ENCODE data around the gene PKMYT1.

PKMYT1 gene

DNA sequence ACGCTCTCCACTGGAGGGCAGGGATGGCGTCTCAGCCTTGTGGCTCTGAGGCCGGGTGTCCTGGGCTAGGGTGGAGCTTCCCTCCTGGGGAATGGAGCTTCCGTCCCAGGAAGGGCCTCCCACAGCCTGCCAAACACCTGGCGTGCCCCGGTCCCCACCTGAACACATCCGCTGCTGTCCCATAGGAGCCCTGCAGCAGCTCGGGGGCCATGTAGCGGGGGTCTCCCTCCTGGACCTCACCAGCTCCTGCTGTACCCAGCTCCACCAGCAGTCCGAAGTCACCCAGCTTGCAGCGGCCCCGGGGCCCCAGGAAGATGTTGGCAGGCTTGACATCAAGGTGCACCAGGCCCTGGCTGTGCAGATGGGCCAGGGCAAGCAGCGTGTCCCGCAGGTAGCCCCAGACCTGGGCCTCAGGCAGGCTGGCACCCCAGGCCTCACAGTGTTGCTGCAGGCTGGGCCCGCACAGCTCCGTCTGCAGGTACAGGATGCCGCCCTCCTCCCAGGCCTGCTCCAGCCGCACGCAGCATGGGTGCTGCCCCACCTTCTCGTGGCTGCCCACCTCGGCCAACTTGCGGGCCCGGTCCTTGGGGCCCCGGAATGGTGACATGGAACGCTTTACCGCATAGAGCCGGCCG is 5.0 kb downstream of the PKMYT1 start:
- H3K4me3 ChIP-seq (ENCODE audit: low read depth, low read length), result no peak overlapping the region

DNA sequence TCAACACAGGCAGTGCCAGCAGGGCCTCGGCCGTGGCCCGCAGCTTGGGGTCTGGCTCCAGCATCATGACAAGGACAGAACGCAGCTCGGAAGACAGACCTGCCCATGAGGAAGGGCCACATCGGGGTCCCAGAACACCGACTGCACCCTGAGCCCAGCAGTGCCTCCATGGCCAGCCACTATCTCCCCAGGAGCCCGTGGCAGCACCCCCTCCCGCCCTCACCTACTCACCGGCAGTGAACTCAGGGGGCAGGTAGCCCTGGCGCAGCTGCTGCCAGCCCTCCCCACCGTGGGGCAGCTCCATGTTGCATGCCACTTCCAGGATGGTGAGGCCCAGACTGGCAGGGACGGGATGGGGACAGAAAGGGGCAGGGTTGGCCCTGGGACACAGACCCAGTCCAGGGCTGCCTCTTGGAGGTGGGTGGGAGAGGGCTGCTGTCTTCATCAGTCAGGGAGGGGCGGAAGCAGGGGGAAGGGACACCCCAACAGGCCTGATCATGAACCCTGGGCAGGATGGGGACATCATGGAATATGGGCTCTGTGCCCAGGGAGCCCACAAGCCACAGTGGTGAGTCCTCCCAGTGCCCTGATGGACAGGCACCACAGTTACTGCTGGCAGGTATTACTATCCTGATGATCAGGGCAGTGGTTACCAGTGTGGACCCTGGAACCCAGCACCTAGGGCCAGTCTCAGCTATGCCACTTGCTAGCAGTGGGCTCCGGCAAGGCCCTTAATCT is 5.8 kb downstream of the PKMYT1 start:
- no peak overlapping the region for H3K4me3 ChIP-seq (ENCODE audit: low read depth, low read length)

DNA sequence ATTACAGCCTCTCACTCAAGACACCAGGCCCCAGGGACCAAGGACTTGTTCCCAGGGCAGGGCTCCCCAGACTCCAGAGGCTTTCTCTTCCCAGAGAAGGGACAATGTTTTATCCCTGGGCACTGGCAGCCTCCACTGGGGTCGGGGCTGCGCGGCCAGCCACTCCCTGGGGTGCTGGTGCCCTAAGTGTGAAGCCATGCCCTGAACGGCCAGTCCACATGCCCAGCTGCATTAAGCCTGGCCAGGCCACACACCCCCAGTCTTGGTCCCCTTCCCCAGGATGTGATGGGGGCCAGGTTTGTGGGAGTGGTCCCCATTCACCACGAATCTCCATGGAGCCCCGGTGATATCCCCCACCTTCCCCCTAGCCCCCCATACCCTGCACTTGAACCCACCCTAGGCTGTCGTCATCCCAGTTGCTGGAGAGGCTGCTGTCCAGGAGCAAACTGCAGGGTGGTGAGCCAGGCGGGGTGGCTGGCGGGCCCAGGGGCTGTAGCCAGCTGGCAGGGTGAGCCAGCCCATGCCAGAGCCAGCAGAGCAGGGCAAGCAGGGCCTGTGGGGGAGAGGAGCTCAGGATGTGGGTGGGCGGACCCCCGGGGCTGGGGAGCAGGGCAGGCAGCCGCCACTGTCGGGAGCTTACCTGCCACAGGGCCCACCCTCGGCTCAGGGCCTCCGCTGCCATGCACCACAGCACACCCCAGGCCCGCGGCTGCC is 6.5 kb downstream of the PKMYT1 start:
- H3K4me3 ChIP-seq (ENCODE audit: low read depth, low read length), result no peak overlapping the region

DNA sequence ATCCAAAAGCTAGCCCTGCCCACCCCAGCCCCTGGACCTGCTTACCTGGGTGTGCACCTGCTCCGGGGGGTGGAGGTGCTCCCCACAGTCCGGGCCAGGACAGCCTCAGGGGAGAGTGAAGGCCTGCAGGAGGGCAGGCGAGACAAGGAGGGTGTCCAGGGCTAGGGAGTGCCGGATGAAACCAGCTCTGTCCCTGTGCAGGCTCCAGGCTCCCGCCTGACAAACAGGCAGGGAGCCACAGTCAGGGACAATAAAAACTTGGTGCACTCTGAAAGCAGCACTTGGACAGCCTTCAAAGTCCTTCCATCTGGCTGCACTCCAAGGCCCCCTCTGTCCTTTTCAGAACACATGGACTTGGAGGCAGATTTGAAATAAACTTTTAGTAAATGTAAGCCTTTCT is 7.2 kb downstream of the PKMYT1 start:
- H3K4me3 ChIP-seq (ENCODE audit: low read depth, low read length), result no peak overlapping the region

DNA sequence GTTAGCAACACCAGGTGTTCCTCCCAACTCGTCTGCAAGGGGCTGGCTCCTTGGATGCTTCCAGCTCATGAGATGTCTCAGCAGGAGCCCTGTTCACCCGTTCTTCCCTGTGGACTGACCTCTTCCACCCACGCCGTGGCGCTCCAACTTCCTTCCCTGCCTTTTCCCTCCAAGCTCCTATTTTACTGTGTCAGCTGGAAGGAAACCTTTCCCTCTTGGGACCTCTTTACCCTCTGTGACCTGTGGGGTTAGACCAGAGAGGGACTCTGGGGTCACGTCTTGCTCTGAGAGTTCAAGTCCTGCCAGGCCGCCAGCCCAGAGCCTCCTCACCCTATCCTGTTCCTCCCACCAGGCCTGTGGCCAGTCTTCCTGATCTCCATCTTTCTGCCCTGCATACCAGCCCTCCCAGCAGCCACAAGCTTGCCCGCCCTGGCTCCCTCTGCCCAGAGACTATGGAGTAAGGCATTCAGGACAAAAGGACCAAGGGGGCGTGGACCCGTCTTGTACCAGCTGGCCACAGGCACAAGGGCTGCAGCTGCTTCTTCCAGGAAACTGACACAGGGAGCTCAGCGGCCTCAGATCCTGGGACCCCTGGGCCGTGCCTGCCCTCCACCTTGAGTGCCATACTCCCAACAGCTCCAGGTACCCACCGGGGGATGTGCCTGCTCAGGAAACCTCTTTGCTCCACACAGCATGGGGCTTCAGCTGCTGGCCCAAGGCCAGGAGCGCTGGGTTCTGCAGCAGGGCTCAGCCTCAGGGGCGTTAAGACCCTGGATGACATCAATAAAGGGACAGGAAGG is 8.1 kb downstream of the PKMYT1 start:
- H3K4me3 ChIP-seq (ENCODE audit: low read depth, low read length), result no peak overlapping the region

DNA sequence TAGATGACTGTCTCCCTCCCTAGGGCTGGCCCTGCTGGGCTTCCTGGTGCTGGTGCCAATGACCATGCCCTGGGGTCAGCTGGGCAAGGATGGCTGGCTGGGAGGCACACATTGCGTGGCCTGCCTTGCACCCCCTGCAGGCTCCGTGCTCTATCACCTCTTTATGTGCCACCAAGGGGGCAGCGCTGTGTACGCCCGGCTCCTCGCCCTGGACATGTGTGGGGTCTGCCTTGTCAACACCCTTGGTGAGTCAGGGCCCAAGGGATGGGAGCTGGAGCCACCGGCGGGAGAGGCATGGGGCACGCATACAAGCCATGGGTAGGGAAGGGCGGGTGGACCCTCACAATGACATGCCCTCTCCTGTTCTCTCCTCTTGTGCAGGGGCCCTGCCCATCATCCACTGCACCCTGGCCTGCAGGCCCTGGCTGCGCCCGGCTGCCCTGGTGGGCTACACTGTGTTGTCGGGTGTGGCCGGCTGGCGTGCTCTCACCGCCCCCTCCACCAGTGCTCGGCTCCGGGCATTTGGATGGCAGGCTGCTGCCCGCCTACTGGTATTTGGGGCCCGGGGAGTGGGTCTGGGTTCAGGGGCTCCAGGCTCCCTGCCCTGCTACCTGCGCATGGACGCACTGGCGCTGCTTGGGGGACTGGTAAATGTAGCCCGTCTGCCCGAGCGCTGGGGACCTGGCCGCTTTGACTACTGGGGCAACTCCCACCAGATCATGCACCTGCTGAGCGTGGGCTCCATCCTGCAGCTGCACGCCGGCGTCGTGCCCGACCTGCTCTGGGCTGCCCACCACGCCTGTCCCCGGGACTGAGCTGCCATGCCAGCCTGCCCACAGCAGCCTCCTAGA is 8.9 kb downstream of the PKMYT1 start:
- H3K4me3 ChIP-seq (ENCODE audit: low read depth, low read length), result no peak overlapping the region

DNA sequence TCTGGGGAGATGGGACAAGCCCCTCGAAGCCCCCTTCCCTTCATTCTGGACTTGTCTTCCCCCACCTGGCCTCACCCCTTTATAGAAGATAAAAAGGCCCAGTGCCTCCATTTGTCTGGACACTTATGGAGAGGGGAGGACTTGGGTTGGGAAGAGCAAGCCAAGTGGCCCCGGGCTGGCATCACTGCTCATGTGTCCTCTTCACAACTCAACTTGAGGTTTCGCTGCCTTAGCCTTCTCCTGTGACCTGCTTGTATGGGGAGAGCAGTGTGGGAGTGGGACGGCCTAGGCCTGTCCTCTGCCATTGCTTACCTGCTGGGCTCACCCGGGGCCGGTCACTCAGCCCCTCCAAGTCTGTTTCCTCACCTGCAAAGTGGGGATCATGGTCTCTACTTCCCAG is 9.7 kb downstream of the PKMYT1 start:
- H3K4me3 ChIP-seq (ENCODE audit: low read depth, low read length), result peak overlapping the region; percentile 85

DNA sequence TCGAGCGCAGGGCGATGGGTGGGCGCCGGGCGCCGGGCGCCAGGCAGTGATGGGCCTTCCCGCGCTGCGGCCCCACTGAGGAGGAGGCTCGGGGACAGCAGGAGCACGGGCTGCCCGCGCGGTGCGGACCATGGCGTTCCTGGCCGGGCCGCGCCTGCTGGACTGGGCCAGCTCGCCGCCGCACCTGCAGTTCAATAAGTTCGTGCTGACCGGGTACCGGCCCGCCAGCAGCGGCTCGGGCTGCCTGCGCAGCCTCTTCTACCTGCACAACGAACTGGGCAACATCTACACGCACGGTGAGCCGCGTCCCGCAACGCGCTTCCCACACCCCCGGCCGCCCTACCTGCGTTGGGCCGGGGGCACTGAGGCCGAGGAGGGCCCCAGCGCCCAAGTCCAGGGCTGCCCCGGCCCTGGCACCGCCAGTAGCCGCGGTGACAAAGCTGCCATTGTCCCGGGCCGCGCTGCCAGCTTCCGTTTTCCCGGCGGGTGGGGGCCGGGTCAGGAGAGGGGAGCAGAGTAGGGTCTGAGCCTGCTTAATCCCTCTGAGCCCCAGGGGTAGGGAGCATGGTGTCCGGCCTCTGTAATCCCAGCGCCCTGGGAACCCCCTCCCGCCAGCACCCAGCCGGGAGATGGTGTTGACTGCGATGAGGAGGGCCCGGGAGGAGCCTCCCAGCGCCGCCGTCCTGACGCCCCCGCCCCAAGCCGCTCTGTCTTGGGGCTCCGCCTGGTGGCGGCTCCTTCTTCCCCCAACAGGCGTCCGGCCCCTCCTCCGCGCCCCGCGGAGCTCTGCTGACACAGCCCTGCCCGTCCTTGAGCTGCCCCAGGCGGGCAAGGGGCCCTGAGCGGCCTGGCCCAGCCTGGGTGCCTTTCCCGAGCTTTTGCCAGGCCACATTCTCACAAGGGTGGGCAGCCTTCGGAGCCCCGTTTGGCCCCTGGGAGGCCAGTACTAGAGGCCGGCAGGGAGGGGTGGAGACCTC is 10.4 kb downstream of the PKMYT1 start:
- peak overlapping the region; percentile 85 for H3K4me3 ChIP-seq (ENCODE audit: low read depth, low read length)

DNA sequence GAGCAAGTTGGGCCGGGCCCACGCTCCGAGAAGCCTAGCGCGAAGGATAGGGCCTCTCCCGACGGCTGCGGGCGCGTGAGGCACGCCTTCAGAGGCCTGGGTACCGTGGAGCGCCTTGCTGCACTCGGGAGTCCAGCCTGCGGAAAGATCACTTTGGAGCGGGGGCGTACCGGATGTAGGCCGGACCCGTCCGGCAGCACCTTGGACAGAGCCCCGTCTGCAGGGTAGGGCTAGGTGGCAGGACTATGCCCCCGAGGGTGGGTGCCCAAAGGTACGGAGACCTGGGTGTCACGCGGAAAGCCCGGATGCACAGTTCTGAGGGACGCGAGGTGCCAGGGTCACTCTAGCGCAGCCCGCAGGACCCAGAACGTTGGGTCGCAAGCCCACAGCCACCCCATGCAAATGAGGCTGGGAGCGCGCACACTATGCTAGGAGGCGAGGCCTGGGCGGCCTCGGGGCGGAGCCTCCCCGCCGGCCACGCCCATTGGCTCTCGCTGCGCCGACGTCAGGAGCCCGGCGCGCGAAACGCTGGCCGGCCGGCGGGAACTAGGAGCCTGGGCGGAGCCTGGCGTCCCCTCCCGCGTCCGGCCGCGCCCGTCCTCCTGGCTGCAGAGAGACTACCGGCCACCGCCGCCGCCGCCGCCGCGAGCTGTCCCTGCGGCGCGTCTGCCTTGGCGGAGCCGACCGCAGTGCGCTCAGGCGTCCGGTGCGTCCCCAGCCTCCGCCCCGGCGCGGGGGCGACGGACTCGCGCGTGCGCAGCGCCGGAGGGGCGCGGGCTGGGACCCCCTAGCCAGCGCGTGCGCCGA is 11.3 kb downstream of the PKMYT1 start, which contains the start of gene PAQR4:
Gene PAQR4, plus strand, starts transcription at position 611 of the 807 bp plus-strand sequence. CDS start 327 bp downstream, outside the sequence.
- H3K4me3 ChIP-seq (ENCODE audit: low read depth, low read length), result peak within 1 kb of the TSS; percentile 85

DNA sequence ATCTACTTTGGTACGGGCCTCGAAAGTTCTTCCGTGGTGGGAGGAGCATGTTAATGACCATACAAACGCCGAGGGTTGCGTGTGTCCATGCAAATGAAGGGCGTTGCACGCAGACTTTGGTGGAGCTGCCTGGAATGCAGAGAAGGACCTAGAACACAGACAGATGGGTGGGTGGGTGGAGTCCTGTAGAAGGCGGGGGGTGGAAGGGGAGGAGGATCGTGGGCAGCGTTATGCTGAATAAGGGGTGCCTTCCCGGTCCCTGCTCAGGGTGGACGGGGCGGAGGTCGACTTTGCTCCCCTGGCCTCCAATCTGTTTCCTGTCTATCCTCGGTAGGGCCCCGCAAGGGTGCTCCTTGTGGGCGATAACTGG is 11.9 kb downstream of the PKMYT1 start:
- peak overlapping the region; percentile 85 for H3K4me3 ChIP-seq (ENCODE audit: low read depth, low read length)

DNA sequence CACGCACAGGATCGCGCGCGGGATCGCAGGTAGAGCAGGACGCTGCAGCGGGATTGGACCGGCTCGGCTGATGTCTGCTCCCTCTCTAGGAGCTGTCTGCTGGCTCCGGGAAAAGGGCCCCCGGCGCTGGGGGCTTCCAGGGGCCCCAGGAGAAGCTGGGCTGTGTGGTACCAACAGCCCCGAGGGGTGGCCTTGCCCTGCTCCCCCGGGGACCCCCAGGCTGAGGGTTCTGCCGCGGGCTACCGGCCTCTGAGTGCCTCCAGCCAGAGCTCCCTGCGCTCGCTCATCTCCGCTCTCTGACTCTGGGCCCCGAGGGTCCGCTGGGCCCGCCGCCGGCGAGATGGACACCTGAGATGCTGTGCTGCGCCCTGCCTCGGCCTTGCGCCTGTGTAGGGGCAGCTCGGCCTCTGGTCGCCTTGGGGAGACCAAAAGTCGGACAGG is 12.5 kb downstream of the PKMYT1 start:
- H3K4me3 ChIP-seq (ENCODE audit: low read depth, low read length), result no peak overlapping the region

DNA sequence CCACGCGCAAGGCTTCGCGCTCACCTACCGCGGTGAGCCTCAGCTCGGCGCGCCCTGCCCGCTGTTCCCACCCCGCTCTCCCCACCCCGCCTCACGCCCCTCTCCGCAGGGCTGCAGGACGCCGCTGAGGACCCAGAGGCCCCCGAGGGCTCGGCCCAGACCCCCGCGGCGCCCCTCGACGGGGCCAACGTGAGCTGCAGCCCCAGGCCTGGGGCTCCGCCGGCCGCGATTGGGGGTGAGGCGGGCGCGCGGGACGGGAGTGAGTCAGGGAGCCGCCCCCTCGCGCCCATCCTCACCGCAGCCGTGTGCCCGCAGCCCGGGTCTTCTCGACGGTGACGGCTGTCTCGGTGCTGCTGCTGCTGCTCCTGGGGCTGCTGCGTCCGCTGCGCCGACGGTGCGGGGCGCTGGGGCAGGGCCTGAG is 13.0 kb downstream of the PKMYT1 start:
- H3K4me3 ChIP-seq (ENCODE audit: low read depth, low read length), result no peak overlapping the region

DNA sequence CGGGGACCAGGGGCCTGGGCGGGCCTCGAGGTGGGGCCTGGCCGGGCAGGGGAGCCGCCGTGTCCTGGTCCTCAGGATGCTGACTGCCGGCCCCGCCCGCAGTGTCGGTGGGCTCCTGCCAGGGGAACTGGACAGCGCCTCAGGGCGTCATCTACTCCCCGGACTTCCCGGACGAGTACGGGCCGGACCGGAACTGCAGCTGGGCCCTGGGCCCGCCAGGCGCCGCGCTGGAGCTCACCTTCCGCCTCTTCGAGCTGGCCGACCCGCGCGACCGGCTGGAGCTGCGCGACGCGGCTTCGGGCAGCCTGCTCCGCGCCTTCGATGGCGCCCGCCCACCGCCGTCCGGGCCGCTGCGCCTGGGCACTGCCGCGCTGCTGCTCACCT is 13.4 kb downstream of the PKMYT1 start:
- H3K4me3 ChIP-seq (ENCODE audit: low read depth, low read length), result no peak overlapping the region

DNA sequence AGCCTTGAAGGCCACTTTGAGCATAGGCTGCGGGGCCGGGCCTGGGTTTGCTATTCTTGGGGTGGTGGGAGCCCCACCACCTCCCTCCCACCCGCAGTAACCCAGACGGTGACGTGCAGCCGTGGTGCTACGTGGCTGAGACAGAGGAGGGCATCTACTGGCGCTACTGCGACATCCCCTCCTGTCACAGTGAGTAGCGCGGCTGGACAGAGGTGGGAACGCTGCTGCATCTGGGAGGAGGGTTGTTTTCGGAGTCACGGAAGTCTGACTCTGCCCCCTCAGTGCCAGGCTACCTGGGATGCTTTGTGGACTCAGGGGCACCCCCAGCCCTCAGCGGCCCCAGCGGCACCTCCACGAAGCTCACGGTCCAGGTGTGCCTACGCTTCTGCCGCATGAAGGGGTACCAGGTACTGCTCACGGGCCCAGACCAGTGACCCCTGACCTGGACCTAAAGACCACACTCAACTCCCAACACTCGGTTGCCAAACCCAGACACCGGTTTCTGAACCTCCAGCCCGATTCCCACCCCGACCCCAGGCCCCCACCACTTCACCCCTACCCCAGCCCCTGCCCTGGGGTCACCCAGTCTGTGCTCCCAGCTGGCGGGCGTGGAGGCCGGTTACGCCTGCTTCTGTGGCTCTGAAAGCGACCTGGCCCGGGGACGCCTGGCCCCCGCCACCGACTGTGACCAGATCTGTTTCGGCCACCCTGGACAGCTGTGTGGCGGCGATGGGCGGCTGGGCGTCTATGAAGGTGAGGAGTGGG is 14.0 kb downstream of the PKMYT1 start:
- H3K4me3 ChIP-seq (ENCODE audit: low read depth, low read length), result no peak overlapping the region

DNA sequence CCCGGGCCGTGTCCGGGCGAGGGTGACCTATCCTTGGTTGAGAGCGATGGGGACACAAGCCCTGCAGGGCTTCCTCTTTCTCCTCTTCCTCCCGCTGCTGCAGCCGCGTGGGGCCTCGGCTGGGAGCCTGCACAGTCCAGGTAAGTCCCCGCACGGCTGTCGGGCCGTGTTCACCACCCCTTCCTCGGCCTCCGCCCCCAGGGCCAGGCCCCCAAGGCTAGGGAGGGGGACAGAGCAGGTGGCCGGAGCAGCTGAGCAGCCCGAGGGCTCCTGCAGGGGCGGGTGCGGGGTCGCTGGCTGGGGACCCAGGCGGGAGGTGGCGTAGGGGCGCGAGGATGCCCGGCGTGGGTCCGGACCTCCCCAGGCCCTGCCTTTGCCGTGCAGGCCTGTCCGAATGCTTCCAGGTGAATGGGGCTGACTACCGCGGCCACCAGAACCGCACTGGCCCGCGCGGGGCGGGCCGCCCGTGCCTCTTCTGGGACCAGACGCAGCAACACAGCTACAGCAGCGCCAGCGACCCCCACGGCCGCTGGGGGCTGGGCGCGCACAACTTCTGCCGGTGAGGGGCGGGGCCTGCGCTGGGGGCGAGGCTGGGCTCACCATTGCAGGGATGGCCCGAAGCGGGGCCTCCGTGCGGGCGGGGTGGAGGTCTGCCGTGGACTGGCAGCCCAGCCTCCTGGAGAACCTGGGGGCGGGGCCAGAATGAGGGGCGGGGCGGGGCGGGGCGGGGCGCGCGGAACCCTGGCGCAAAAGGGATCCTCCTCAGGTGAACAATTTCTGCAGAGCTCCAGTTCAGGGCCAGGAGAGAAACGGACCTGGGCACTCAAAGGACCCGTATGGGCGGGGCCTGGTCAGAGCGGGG is 15.5 kb downstream of the PKMYT1 start:
- peak overlapping the region; percentile 67 for H3K4me3 ChIP-seq (ENCODE audit: low read depth, low read length)

DNA sequence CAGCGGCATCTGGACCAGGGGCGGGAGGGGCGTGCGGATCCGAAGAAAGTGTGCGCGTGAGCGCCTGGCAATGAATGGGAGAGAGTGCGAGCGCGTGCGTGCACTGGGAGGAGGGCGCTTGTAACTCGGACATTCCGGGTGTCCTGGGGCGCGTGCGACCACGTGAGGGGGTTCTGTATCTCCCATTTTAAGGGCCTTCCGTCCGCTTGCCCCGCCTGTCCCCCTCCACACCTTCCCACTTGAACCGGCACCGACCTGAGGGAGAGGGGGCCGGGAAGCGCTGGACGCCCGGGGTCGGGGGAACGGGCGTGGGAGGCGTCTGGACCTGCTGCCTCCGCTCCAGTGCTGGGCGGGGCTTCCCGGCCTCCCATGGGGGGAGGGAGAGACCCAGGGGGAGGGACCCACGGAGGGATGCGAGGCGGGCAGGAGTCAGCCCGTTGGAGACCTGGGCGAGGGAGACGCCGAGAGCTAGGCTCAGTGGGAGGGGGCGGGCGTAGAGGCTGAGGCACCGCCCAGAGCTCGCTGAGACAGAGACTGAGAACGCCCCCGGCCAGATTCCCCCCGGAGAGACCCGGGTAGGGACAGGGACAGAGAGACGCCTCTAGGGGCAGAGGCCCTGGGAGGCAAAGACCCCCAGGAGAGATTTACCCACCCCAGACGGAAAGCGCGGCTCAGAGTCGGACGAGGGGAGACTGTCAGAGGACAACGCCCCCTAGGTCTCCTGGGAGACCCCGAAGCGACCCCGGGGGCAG is 16.3 kb downstream of the PKMYT1 start, which contains the start of gene KREMEN2:
Gene KREMEN2, plus strand, starts transcription at position 553 of the 752 bp plus-strand sequence. CDS start 246 bp downstream, outside the sequence.
- peak within 1 kb of the TSS; percentile 67 for H3K4me3 ChIP-seq (ENCODE audit: low read depth, low read length)

Data from iPS-11a (cell line).